Measurements from ENCODE around the gene LGSN. TPM values are rescaled to one million over a fixed set of nuclear protein-coding genes. Genes with fewer than 3 reads are reported as not detected.

LGSN gene
- total RNA-seq, 1 donor from 2014 or later = not detected

GRCh38 chr6:63263444-63263843, 56.3 kb downstream of the LGSN start:
- TF ChIP-seq, protein P1, sequence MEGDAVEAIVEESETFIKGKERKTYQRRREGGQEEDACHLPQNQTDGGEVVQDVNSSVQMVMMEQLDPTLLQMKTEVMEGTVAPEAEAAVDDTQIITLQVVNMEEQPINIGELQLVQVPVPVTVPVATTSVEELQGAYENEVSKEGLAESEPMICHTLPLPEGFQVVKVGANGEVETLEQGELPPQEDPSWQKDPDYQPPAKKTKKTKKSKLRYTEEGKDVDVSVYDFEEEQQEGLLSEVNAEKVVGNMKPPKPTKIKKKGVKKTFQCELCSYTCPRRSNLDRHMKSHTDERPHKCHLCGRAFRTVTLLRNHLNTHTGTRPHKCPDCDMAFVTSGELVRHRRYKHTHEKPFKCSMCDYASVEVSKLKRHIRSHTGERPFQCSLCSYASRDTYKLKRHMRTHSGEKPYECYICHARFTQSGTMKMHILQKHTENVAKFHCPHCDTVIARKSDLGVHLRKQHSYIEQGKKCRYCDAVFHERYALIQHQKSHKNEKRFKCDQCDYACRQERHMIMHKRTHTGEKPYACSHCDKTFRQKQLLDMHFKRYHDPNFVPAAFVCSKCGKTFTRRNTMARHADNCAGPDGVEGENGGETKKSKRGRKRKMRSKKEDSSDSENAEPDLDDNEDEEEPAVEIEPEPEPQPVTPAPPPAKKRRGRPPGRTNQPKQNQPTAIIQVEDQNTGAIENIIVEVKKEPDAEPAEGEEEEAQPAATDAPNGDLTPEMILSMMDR (IDR thresholded peaks at IDR 0.05) = no peak
- Mint-ChIP-seq H3K27ac (ENCODE audit: unreplicated experiment) (no peak overlapping the region), H3K36me3 (ENCODE audit: unreplicated experiment) (no peaks in the 10 kb centered on the region), H3K27me3 (ENCODE audit: unreplicated experiment) (no peaks in the 10 kb centered on the region), H3K9me3 (ENCODE audit: unreplicated experiment) (no peaks in the 10 kb centered on the region), H3K4me3 (ENCODE audit: unreplicated experiment) (no peak overlapping the region), H3K4me1 (ENCODE audit: unreplicated experiment) (no peaks in the 10 kb centered on the region)
- no peak for DNase-seq (ENCODE audit: extremely low spot score, unreplicated experiment)

DNA sequence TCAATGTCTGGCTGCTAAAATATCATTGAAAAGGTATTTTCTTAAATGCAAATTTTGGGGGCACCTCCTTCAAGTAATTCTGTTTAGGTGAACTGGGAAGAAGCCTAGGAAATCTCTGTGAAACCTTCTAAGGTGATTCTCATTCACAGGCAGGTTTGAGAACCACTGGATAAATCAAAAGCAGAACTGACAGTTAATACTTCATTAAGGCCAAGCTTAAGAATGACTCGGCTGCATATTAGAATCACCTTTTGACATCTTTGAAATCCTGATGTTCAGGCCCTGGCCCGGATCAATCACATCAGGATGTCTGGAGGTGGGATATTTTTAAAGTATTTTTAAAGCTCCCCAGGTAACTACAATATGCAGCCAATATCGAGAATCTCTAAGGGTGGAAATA, 58.0 kb downstream of the LGSN start:
- TF ChIP-seq, protein P1 (IDR thresholded peaks at IDR 0.05) = no peak
- no peak overlapping the region for H3K27ac Mint-ChIP-seq (ENCODE audit: unreplicated experiment)
- no peaks in the 10 kb centered on the region for H3K27me3 Mint-ChIP-seq (ENCODE audit: unreplicated experiment)
- H3K4me3 Mint-ChIP-seq (ENCODE audit: unreplicated experiment) = no peak overlapping the region
- H3K9me3 Mint-ChIP-seq (ENCODE audit: unreplicated experiment) = no peaks in the 10 kb centered on the region
- H3K36me3 Mint-ChIP-seq (ENCODE audit: unreplicated experiment) = no peaks in the 10 kb centered on the region
- no peaks in the 10 kb centered on the region for H3K4me1 Mint-ChIP-seq (ENCODE audit: unreplicated experiment)
- no peak for DNase-seq (ENCODE audit: extremely low spot score, unreplicated experiment)

DNA sequence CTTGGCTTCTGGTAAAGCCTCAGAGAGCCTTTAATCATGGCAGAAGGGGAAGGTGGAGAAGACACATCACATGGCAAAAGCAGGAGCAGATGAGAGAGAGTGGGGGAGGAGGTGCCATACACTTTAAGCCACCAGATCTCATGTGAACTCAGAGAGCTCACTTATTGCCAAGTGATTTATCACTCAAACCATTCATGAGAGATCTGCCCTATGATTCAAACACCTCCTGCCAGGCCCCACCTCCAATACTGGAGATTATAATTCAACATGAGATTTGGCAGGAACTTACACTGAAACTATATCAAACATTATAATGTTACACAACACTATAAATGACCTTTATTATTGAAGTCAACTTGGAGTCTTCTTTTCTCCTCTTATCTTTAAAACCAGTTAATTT, 60.6 kb downstream of the LGSN start:
- TF ChIP-seq, protein P1 (IDR thresholded peaks at IDR 0.05) = no peak
- H3K36me3 Mint-ChIP-seq (ENCODE audit: unreplicated experiment) = no peaks in the 10 kb centered on the region
- no peak overlapping the region for H3K4me3 Mint-ChIP-seq (ENCODE audit: unreplicated experiment)
- no peak overlapping the region for H3K27ac Mint-ChIP-seq (ENCODE audit: unreplicated experiment)
- DNase-seq (ENCODE audit: extremely low spot score, unreplicated experiment) = no peak
- H3K9me3 Mint-ChIP-seq (ENCODE audit: unreplicated experiment) = no peaks in the 10 kb centered on the region
- H3K27me3 Mint-ChIP-seq (ENCODE audit: unreplicated experiment) = no peaks in the 10 kb centered on the region
- no peaks in the 10 kb centered on the region for H3K4me1 Mint-ChIP-seq (ENCODE audit: unreplicated experiment)

GRCh38 chr6:63249875-63250482, 69.8 kb downstream of the LGSN start:
- no peak for DNase-seq (ENCODE audit: extremely low spot score, unreplicated experiment)
- TF ChIP-seq, protein P1 (IDR thresholded peaks at IDR 0.05) = no peak
- Mint-ChIP-seq H3K27me3 (ENCODE audit: unreplicated experiment) (no peaks in the 10 kb centered on the region), H3K36me3 (ENCODE audit: unreplicated experiment) (no peaks in the 10 kb centered on the region), H3K27ac (ENCODE audit: unreplicated experiment) (no peak overlapping the region), H3K4me3 (ENCODE audit: unreplicated experiment) (no peak overlapping the region), H3K9me3 (ENCODE audit: unreplicated experiment) (no peaks in the 10 kb centered on the region), H3K4me1 (ENCODE audit: unreplicated experiment) (peaks cover 2% of the 10 kb centered on the region)

DNA sequence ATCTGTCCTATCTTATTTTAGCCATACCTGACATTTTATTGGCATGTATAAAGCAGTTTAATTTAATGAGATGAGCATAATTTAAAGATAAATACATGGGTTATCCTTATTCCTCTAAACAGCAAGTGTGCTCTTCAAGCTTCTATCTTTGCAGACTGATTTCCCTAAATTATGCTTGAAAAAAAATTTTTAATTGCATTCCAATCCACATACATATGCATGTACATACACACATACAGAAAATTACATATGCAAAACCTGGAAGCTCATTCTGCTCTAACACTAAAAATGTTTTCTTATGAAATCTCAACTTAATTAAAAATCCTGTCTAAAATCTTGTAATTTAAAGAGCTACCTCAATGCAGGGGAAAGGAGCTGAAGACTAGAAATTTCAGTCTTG, 73.2 kb downstream of the LGSN start:
- H3K27ac Mint-ChIP-seq (ENCODE audit: unreplicated experiment) = no peak overlapping the region
- H3K4me1 Mint-ChIP-seq (ENCODE audit: unreplicated experiment) = peaks cover 2% of the 10 kb centered on the region
- no peaks in the 10 kb centered on the region for H3K27me3 Mint-ChIP-seq (ENCODE audit: unreplicated experiment)
- no peak overlapping the region for H3K4me3 Mint-ChIP-seq (ENCODE audit: unreplicated experiment)
- no peaks in the 10 kb centered on the region for H3K9me3 Mint-ChIP-seq (ENCODE audit: unreplicated experiment)
- TF ChIP-seq, protein P1 (IDR thresholded peaks at IDR 0.05) = no peak
- DNase-seq (ENCODE audit: extremely low spot score, unreplicated experiment) = no peak
- no peaks in the 10 kb centered on the region for H3K36me3 Mint-ChIP-seq (ENCODE audit: unreplicated experiment)
